Adrenal gland (tissue), 12 donors: ENCODE measurements around the gene ETV6. TPM values are rescaled to one million over a fixed set of nuclear protein-coding genes. Genes with fewer than 3 reads are reported as not detected.
A peak's percentile ranks its signal among the peaks of the same experiment; 100 is the strongest.

Experiments
- DNase-seq, 7 donors: peaks; one replicate each; pipeline ENCODE4 v3.0.0-alpha.2; 2019 to 2020
- H3K27ac ChIP-seq, 5 donors: fragments of 200-600 bp; sonication (generic) in 4 of 5; 1 replicate in 3 of 5; 2 replicates in 2 of 5; pipeline versions ENCODE4 v1.5.1 to v1.8.0; 2016 to 2020; ENCODE audit warnings: mild to moderate bottlenecking in 1 of 5
- H3K27me3 ChIP-seq: fragments of 200-600 bp; 2 replicates; pipeline ENCODE4 v1.8.0; 2021
- H3K36me3 ChIP-seq, 2 donors: fragments of 200-600 bp; replicated peaks in 1 of 2; 1 replicate in 1 of 2; 2 replicates in 1 of 2; pipeline versions ENCODE4 v1.5.1 to v1.8.0; 2018 to 2022
- H3K4me1 ChIP-seq, 2 donors: fragments of 200-600 bp; replicated peaks in 1 of 2; 1 replicate in 1 of 2; 2 replicates in 1 of 2; pipeline versions ENCODE4 v1.5.1 to v1.8.0; 2018 to 2021
- H3K4me3 ChIP-seq, 4 donors: fragments of 200-600 bp; sonication (generic) in 3 of 4; one replicate each; pipeline ENCODE4 v1.5.1; 2016 to 2018
- H3K9me3 ChIP-seq, 3 donors: fragments of 200-600 bp; sonication (generic) in 1 of 3; replicated peaks in 1 of 3; 1 replicate in 2 of 3; 2 replicates in 1 of 3; pipeline versions ENCODE4 v1.5.1 to v1.8.0; 2016 to 2021
- POLR2A ChIP-seq, 2 donors: fragments of 450-650 bp; IDR thresholded peaks; one replicate each; pipeline ENCODE4 v1.6.1; 2017; ENCODE audit warnings: antibody characterized with exemption in 2 of 2, mild to moderate bottlenecking in 2 of 2, moderate library complexity in 1 of 2
- WGBS, 4 donors: extraction: QIAGEN DNeasy Blood & Tissue Kit in 2 of 4; methylation state at CpG; one replicate each; pipeline versions ENCODE4 v1.1.5 to v1.1.7; 2013 to 2017; 5-methylcytosine and 5-hydroxymethylcytosine counted together
- intact Hi-C, 2 donors: fragments of 100-400 bp; cut with DNase I; formaldehyde crosslinking; loops; one replicate each; pipeline versions ENCODE4 v1.14.1 to v1.15.0; 2022 to 2023
- polyA plus RNA-seq, 3 donors: library from polyadenylated mRNA; stranded (reverse); fragments of 200-250 nt in 2 of 3; fragments of 350-450 nt in 1 of 3; fragmentation: Illumina TruSeq in 1 of 3; extraction: RNeasy Lipid Tissue Mini Kit (QIAGEN cat#74804) in 1 of 3; gene quantifications; one replicate each; pipeline ENCODE4 v1.2.3, GENCODE V29; 2013 to 2014
- total RNA-seq, 9 donors: library from RNA; depleted of rRNA in 4 of 9; stranded (reverse); fragments of >200 nt in 4 of 9; fragments of 120-200 nt in 1 of 9; fragmentation: NEBNext Ultra II Directional in 1 of 9; extraction: Animal tissue kit (Norgen Biotek cat#: 25700) in 1 of 9; gene quantifications; one replicate each; pipeline versions ENCODE4 v1.1.0 to v1.2.4, GENCODE V29; 2013 to 2023
- TF ChIP-seq, protein P1 (sequence below), 6 experiments: fragments of 450-650 bp in 4 of 6; fragments of 200-600 bp in 2 of 6; sonication (generic) in 1 of 6; IDR thresholded peaks; 1 replicate in 5 of 6; 2 replicates in 1 of 6; pipeline versions ENCODE4 v1.5.1 to v1.8.0; 2016 to 2021; ENCODE audit warnings: antibody characterized with exemption in 6 of 6, mild to moderate bottlenecking in 2 of 6, moderate library complexity in 1 of 6
- donor health status: healthy with polysubstance abuse.
- donor health status: Bipolar disorder and iron deficiency.
- donor health status: DM: yes; HTN: yes; CAD: no.
- donor health status: DM: no; HTN: no; CAD: no.
- donor health status: DM: no; HTN: no; CAD: no.
- donor health status: DM: yes; HTN: yes; CAD: no.

The ETV6 gene
- total and polyA plus RNA-seq, 12 donors: 9.6 to 46.6 (median 19.5) TPM

GRCh38 chr12:11707535-11707934, 58.1 kb downstream of the ETV6 start:
- peak overlapping the region in 3 of 5 donors; percentile 53 to 84 (median 83) for H3K27ac ChIP-seq
- H3K36me3 ChIP-seq: no peaks in the 10 kb centered on the region
- H3K9me3 ChIP-seq: no peaks in the 10 kb centered on the region
- 18 to 37% (median 27%) methylated on average over 7 of the region's 7 CpGs for WGBS, 4 donors
- intact Hi-C loops: no loop called here
- TF ChIP-seq, protein P1, sequence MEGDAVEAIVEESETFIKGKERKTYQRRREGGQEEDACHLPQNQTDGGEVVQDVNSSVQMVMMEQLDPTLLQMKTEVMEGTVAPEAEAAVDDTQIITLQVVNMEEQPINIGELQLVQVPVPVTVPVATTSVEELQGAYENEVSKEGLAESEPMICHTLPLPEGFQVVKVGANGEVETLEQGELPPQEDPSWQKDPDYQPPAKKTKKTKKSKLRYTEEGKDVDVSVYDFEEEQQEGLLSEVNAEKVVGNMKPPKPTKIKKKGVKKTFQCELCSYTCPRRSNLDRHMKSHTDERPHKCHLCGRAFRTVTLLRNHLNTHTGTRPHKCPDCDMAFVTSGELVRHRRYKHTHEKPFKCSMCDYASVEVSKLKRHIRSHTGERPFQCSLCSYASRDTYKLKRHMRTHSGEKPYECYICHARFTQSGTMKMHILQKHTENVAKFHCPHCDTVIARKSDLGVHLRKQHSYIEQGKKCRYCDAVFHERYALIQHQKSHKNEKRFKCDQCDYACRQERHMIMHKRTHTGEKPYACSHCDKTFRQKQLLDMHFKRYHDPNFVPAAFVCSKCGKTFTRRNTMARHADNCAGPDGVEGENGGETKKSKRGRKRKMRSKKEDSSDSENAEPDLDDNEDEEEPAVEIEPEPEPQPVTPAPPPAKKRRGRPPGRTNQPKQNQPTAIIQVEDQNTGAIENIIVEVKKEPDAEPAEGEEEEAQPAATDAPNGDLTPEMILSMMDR (IDR thresholded peaks at IDR 0.05): no peak
- TF ChIP-seq POLR2A (IDR thresholded peaks at IDR 0.05): no peak
- no peak overlapping the region for H3K4me3 ChIP-seq
- no peaks in the 10 kb centered on the region for H3K27me3 ChIP-seq
- peaks cover 38 to 76% of the 10 kb centered on the region in 2 donors for H3K4me1 ChIP-seq
- peak; percentile 70 to 91 (median 82) for DNase-seq

GRCh38 chr12:11709513-11709912, 60.0 kb downstream of the ETV6 start:
- DNase-seq: no peak
- Histone ChIP-seq H3K36me3 (peaks cover 0 to 4% of the 10 kb centered on the region in 2 donors), H3K9me3 (no peaks in the 10 kb centered on the region), H3K27ac (no peak overlapping the region), H3K27me3 (no peaks in the 10 kb centered on the region), H3K4me1 (peaks cover 38 to 84% of the 10 kb centered on the region in 2 donors), H3K4me3 (no peak overlapping the region)
- intact Hi-C loops: no loop called here
- 79 to 83% (median 83%) methylated on average over 4 of the region's 4 CpGs for WGBS, 4 donors
- TF ChIP-seq POLR2A (IDR thresholded peaks at IDR 0.05): no peak
- TF ChIP-seq, protein P1 (IDR thresholded peaks at IDR 0.05): no peak

DNA sequence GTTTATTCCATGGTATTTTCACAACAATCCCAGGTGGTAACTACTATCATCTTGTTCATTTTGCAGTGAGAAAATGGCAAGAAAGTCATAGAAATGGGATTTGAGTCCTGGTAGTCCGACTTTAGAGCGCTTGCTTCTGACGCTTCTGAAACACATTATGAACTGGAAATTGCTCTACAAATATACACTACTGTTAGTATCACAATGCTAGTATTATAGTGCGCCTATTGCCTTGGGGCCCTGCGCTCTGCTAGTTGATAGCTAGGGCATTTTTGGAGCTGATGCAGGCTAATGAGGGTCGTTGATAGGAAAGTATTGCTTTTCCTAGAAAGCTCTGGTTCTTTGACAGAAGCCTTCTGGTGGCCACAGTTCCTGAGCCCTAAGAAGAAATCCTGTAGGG, 61.0 kb downstream of the ETV6 start:
- intact Hi-C loops: no loop called here
- H3K27ac ChIP-seq: no peak overlapping the region

DNA sequence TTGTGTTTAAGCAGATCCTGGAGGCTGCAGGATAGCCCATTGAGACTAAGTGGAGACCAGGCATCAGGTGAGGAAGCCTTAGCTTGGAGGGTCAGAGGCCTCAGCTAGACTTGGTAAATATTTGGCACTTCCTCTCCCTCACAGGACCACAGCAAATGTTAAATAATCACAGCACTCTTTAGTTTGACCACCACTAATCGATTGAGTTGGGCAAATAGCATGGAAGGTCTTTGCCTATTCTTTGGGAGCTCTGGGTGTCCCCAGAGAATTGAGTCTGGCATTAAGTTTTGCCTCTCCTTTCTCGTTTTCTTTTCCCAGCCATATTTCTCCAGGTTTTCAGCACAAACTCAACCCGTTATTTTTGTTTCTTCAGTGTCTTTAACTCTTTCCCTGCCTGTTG, 61.4 kb downstream of the ETV6 start:
- Histone ChIP-seq H3K36me3 (peaks cover 0 to 4% of the 10 kb centered on the region in 2 donors), H3K27ac (peak overlapping the region in 1 of 5 donors; percentile 18), H3K4me3 (no peak overlapping the region), H3K9me3 (no peaks in the 10 kb centered on the region), H3K27me3 (no peaks in the 10 kb centered on the region), H3K4me1 (peaks cover 28 to 85% of the 10 kb centered on the region in 2 donors)
- no peak for TF ChIP-seq POLR2A (IDR thresholded peaks at IDR 0.05)
- TF ChIP-seq, protein P1 (IDR thresholded peaks at IDR 0.05): no peak
- intact Hi-C loops: no loop called here
- no peak for DNase-seq
- WGBS, 4 donors: 60 to 77% (median 67%) methylated on average over 3 of the region's 3 CpGs

More for the DNA sequence above, 61.0 kb downstream of the ETV6 start:
- WGBS, 4 donors: 90 to 96% (median 94%) methylated on average over 5 to 6 of the region's 6 CpGs
- TF ChIP-seq POLR2A (IDR thresholded peaks at IDR 0.05): no peak
- TF ChIP-seq, protein P1 (IDR thresholded peaks at IDR 0.05): no peak
- Histone ChIP-seq H3K9me3 (no peaks in the 10 kb centered on the region), H3K27me3 (no peaks in the 10 kb centered on the region), H3K36me3 (peaks cover 0 to 4% of the 10 kb centered on the region in 2 donors), H3K4me3 (no peak overlapping the region), H3K4me1 (peaks cover 33 to 85% of the 10 kb centered on the region in 2 donors)
- DNase-seq: no peak
